Central memory CD4-positive, alpha-beta T cell (primary cell): ENCODE data around the gene AIP.
A peak's percentile ranks its signal among the peaks of the same experiment; 100 is the strongest.
"Not testable (repeated sequence)": the region's sequence is repeated elsewhere in the genome, so short reads cannot be mapped to it uniquely, and the experiment has no call there.

ENCODE experiments used
- DNase-seq: peaks from one replicate; pipeline ENCODE4 v3.0.0; 2022

The AIP gene

GRCh38 chr11:67469508-67469811, 13.4 kb upstream of the AIP start:
- DNase-seq: no peak

GRCh38 chr11:67470337-67471002, 12.4 kb upstream of the AIP start:
- no peak for DNase-seq

DNA sequence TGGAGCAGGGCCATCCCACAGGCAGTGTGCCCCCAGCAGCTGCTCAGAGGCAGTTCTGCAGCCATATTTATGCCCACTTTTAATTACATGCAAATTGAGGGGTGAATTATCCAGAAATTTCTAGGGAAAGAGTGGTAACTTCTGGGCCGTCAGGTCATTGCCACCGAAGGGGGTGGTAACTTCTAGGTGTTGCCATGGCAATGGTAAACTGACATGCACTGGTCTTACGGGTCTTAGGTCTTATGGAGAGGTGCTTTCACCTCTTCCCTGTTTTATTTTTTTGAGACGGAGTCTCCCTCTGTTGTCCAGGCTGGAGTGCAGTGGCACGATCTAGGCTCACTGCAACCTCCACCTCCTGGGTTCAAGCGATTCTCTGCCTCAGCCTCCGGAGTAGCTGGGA, 9.9 kb upstream of the AIP start:
- no peak for DNase-seq

- not testable (repeated sequence) for DNase-seq
These were observed 6.1 kb upstream of the AIP start for GRCh38 chr11:67476692-67477091.

GRCh38 chr11:67477344-67478050, 5.3 kb upstream of the AIP start:
- not testable (repeated sequence) for DNase-seq

- DNase-seq: no peak
These were observed 475 bp upstream of the AIP start for GRCh38 chr11:67482275-67482826.

GRCh38 chr11:67483831-67484665, 1.2 kb downstream of the AIP start:
- DNase-seq: peak; percentile 80

- DNase-seq: peak; percentile 61
These were observed 2.1 kb downstream of the AIP start for GRCh38 chr11:67484847-67485311.

GRCh38 chr11:67485873-67486361, 3.1 kb downstream of the AIP start:
- peak; percentile 35 for DNase-seq

- DNase-seq: peak; percentile 22
These were observed 3.8 kb downstream of the AIP start for GRCh38 chr11:67486481-67487195.

- no peak for DNase-seq
These were observed 6.5 kb downstream of the AIP start for GRCh38 chr11:67489203-67489884.

GRCh38 chr11:67489885-67490726, 7.3 kb downstream of the AIP start:
- DNase-seq: no peak

GRCh38 chr11:67490727-67491065, 7.9 kb downstream of the AIP start:
- DNase-seq: no peak

DNA sequence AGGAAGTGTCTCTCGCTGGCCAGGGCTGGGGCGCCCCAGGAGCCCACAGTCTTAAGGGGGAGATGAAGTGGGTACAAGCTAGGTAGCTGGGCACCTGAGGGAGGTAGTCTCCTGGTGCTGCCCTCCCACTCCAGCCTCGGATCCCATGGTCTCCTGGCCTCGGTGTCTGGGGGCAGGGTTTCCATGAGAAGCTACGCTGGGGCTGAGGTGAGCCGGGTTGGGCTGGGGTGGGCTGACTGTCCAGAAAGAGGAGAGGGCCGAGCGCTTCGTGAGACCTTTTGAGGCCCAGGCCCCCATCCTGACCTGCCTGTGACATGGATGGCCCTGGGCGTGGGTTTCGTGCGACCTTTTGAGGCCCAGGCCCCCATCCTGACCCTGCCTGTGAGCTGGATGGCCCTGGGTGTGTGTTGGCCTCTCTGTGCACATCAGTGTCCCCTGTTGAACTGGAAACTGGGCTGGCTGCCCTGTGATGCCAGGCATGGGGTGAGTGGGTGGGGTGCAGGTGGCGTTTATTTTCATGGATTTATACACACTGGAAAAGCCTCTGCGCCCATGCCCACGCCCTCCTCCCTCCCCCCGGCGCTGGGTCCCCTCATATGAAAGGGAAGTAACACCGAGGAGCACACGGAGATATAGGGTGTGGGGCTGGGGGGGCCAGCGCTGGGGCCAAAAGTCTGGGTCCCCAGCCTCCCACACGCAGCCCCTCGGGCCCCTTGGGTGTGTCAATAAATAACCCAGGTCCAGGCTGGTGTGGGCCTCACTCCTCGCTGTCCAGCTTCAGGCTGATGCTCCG, 8.6 kb downstream of the AIP start:
- DNase-seq: no peak

- DNase-seq: no peak
These were observed 9.4 kb downstream of the AIP start for GRCh38 chr11:67492069-67492727.

- no peak for DNase-seq
These were observed 10.1 kb downstream of the AIP start for GRCh38 chr11:67492801-67493547.

DNA sequence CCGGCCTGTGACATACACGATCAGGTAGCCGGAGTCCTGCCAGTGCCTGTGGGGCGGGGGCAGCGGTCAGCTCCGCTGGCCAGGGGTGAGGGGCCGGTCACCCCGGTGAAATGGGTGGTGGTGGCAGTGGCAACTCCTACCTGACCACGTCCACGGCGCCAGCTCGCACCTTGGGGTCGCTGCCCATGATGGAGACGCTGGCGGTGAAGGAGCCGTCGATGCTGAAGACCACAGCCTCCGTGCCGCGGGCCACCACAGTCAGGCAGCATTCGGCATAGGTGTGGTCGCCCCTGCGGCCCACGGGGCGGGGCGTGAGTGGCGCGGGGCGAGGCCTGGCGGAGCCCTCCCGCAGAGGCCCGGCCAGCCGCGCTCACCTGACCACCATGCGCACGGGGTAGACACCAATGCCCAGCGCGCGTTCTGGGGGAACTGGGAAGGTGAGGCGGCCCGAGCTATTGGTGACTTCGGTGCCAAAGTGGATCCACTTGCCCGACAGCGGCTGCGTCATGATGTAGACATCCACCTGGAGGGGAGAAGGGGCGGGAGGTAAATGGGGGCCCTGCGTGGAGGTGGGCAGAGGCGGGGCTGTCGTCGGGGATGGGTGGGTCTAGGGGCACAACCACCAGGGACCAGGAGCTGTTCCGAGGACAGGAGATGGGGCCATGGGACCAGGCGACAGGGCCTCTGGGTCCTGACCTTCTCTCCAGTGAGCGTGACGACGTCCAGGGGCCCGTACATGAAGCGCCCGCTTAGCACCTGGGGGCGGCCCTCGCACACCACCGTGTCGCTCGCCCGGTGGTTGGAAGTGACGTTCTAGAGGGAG, 10.9 kb downstream of the AIP start:
- no peak for DNase-seq
